Uterus (tissue), 4 donors: Measurements from ENCODE around the gene DCST1. TPM values are rescaled to one million over a fixed set of nuclear protein-coding genes. Genes with fewer than 3 reads are reported as not detected.

Source experiments
- DNase-seq, 2 donors: peaks; one replicate each; pipeline ENCODE4 v3.0.0-alpha.2; 2019 to 2020
- H3K27ac ChIP-seq, 2 donors: fragments of 200-600 bp; sonication (generic); 1 replicate in 1 of 2; 2 replicates in 1 of 2; pipeline ENCODE4 v1.5.1; 2016 to 2018
- H3K27me3 ChIP-seq, 2 donors: fragments of 200-600 bp; sonication (generic); one replicate each; pipeline ENCODE4 v1.5.1; 2018 to 2019; ENCODE audit warnings: control low read depth in 1 of 2
- H3K36me3 ChIP-seq, 2 donors: fragments of 200-600 bp; sonication (generic); one replicate each; pipeline ENCODE4 v1.5.1; 2019; ENCODE audit warnings: control low read depth in 1 of 2
- H3K4me1 ChIP-seq, 2 donors: fragments of 200-600 bp; sonication (generic); one replicate each; pipeline ENCODE4 v1.5.1; 2018 to 2019; ENCODE audit warnings: control low read depth in 1 of 2
- H3K4me3 ChIP-seq, 2 donors: fragments of 200-600 bp; sonication (generic); 1 replicate in 1 of 2; 2 replicates in 1 of 2; pipeline ENCODE4 v1.5.1; 2018 to 2019; ENCODE audit warnings: mild to moderate bottlenecking in 1 of 2
- H3K9me3 ChIP-seq, 2 donors: fragments of 200-600 bp; sonication (generic); one replicate each; pipeline ENCODE4 v1.5.1; 2019; ENCODE audit warnings: control low read depth in 1 of 2
- POLR2A ChIP-seq, 2 donors: fragments of 450-650 bp; IDR thresholded peaks; one replicate each; pipeline ENCODE4 v1.6.1; 2016; ENCODE audit warnings: antibody characterized with exemption in 2 of 2, mild to moderate bottlenecking in 1 of 2, moderate library complexity in 1 of 2
- intact Hi-C: fragments of 100-400 bp; cut with DNase I; formaldehyde crosslinking; loops from one replicate; pipeline ENCODE4 v1.15.1; 2023; ENCODE audit warnings: low total_unique reads
- total RNA-seq, 4 donors: library from RNA; depleted of rRNA in 3 of 4; stranded (reverse); fragments of >200 nt in 3 of 4; gene quantifications; one replicate each; pipeline versions ENCODE4 v1.1.0 to v1.2.4, GENCODE V29; 2014 to 2023
- TF ChIP-seq, protein P1 (sequence below), 4 experiments: fragments of 200-600 bp in 2 of 4; fragments of 450-650 bp in 2 of 4; sonication (generic) in 2 of 4; IDR thresholded peaks; one replicate each; pipeline ENCODE4 v1.5.1; 2016 to 2019; ENCODE audit warnings: antibody characterized with exemption in 4 of 4, mild to moderate bottlenecking in 2 of 4, moderate library complexity in 1 of 4
- donor health status: DM: yes; HTN: yes; CAD: no.

DCST1 gene
- total RNA-seq, 4 donors from 2014 or later: 1.1 to 3.5 TPM; not detected in 2

DNA sequence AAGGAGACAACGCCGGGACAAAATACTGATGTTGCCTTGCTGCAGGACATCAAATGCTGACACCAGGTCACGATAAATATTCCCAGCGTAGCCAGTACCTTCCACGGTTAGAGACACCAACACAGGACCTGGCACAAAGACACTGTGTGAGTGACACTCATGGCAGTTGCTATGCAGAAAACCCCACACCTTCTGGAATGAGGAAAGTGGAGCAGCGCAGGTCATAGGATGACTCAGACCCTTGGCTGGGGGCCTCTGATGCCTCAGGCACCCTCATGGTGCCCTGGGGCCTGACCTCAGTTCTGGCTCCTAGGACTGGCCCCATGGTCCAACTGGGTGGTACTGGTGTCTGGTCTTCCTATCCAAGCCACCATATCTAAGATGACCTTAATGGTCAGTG, 7.0 kb upstream of the DCST1 start:
- Histone ChIP-seq H3K9me3 (no peaks in the 10 kb centered on the region), H3K27ac (no peak overlapping the region), H3K4me3 (no peak overlapping the region), H3K27me3 (no peaks in the 10 kb centered on the region), H3K36me3 (no peaks in the 10 kb centered on the region), H3K4me1 (no peaks in the 10 kb centered on the region)
- TF ChIP-seq POLR2A (IDR thresholded peaks at IDR 0.05): no peak
- TF ChIP-seq, protein P1, sequence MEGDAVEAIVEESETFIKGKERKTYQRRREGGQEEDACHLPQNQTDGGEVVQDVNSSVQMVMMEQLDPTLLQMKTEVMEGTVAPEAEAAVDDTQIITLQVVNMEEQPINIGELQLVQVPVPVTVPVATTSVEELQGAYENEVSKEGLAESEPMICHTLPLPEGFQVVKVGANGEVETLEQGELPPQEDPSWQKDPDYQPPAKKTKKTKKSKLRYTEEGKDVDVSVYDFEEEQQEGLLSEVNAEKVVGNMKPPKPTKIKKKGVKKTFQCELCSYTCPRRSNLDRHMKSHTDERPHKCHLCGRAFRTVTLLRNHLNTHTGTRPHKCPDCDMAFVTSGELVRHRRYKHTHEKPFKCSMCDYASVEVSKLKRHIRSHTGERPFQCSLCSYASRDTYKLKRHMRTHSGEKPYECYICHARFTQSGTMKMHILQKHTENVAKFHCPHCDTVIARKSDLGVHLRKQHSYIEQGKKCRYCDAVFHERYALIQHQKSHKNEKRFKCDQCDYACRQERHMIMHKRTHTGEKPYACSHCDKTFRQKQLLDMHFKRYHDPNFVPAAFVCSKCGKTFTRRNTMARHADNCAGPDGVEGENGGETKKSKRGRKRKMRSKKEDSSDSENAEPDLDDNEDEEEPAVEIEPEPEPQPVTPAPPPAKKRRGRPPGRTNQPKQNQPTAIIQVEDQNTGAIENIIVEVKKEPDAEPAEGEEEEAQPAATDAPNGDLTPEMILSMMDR (IDR thresholded peaks at IDR 0.05): no peak
- intact Hi-C loops: no loop called here
- DNase-seq: no peak

DNA sequence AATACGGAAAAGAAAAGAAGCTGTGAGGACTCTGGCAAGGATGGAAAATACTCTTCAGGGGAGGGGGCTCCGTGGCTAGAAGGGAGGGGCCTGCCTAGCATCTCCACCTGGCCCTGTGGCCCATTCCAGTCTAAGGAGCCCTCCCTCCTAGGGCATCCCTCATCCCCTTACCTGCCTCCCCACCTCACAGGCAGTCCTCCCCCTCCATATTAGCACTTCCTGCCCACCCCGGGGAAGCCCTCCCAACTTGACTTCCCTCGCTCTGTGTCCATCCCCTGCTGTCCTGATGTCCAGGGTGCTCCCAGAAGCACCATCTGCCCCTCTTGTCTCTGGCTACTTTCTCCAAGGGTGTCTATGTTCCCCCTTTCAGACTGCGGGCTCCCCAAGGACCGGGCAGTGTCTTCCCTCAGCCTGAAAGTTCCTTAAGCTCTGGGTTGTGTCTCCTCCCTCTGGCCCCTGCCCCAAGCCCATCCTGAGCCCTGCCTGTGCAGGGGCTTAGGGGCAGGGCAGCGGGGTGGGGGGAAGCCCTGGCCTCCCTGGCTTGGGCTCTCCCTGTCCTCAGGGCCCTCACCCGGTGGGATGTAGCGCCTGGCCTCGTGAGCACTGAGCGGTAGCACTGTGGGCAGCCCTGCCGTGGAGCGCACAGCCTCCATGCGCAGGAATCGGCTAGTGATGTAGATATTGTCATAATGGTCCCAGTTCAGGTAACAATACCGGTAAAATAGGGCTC, 3.9 kb upstream of the DCST1 start:
- intact Hi-C loops: no loop called here

DNA sequence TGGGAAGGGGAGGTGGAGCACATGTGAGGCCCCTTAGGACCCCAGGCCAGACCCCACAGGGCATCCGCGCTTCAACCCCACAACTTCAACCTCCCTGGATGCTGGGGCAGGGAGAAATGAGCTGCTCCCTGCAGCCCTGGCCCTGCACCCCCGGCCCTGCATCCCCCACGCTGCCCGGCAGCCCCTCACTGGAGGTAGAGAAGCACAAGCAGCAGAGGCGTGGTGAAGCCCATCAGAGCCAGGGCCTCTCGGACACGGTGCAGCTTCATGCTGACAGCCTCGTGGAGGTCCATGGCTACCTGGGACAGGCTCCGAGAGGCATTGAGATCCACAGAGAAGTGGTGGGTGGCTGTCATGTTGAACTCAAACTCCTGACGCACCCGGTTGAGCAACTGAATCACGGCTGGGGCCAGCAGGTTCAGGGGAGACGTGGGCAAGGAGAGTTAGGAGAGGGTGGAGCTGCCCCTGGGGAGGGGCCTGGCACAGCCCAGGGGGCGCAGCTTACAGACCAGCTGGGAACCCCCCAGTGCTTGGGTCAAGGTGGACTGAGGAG, 3.3 kb upstream of the DCST1 start:
- no peak for DNase-seq
- intact Hi-C loops: no loop called here
- Histone ChIP-seq H3K9me3 (no peaks in the 10 kb centered on the region), H3K27ac (no peak overlapping the region), H3K4me1 (no peaks in the 10 kb centered on the region), H3K4me3 (no peak overlapping the region), H3K36me3 (no peaks in the 10 kb centered on the region), H3K27me3 (no peaks in the 10 kb centered on the region)
- TF ChIP-seq POLR2A (IDR thresholded peaks at IDR 0.05): no peak
- TF ChIP-seq, protein P1 (IDR thresholded peaks at IDR 0.05): no peak

More for the DNA sequence above, 3.9 kb upstream of the DCST1 start:
- Histone ChIP-seq H3K4me3 (no peak overlapping the region), H3K27ac (no peak overlapping the region), H3K36me3 (no peaks in the 10 kb centered on the region), H3K4me1 (no peaks in the 10 kb centered on the region), H3K9me3 (no peaks in the 10 kb centered on the region), H3K27me3 (no peaks in the 10 kb centered on the region)
- DNase-seq: no peak
- TF ChIP-seq POLR2A (IDR thresholded peaks at IDR 0.05): no peak
- TF ChIP-seq, protein P1 (IDR thresholded peaks at IDR 0.05): no peak

DNA sequence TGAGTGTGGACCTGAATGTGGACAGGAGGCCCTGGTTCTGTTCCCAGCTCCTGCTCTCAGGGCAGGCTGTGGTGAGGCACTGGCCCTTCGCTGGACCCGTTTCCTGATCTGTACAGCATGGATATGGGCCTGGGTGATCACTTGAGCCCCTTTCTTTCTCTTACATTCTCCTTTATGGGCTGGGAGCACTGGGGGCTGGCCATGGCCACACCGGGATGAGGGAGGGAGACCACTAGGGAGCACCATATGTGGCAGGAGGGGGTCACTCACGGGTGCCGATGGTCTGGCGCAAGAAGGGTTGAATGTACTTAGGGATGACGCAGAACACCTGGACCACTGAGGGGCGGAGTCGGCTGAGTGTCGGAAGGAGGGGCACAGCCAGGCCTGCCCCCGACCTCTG, 2.7 kb upstream of the DCST1 start:
- no peak overlapping the region for H3K27ac ChIP-seq
- no peaks in the 10 kb centered on the region for H3K9me3 ChIP-seq
- DNase-seq: no peak
- no peaks in the 10 kb centered on the region for H3K27me3 ChIP-seq
- intact Hi-C loops: no loop called here
- no peak overlapping the region for H3K4me3 ChIP-seq
- H3K4me1 ChIP-seq: no peaks in the 10 kb centered on the region
- TF ChIP-seq, protein P1 (IDR thresholded peaks at IDR 0.05): no peak
- no peak for TF ChIP-seq POLR2A (IDR thresholded peaks at IDR 0.05)
- H3K36me3 ChIP-seq: no peaks in the 10 kb centered on the region

DNA sequence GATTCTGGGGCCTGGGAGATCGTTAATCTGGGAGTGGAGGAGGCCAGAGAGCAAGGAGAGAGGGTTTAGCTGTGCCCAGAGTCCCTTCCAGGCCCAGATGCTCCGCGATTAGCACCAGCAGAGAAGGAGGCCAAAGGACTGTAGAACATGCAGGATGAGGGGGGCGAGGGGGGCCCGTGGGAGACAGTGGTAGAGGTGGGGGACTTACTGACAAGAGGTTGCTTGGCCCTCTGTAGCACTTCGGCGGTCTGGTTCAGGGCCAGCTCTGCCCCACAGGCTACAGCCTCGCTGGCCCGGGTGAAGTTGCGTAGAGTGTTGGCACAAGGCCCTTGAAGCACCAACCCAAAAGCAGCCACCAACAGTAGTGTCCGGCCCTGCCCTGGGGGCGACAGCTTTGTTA, 738 bp upstream of the DCST1 start:
- Histone ChIP-seq H3K27ac (no peak overlapping the region), H3K4me1 (no peaks in the 10 kb centered on the region), H3K36me3 (no peaks in the 10 kb centered on the region), H3K9me3 (no peaks in the 10 kb centered on the region), H3K27me3 (no peaks in the 10 kb centered on the region), H3K4me3 (no peak overlapping the region)
- no peak for DNase-seq
- intact Hi-C loops: no loop called here
- TF ChIP-seq POLR2A (IDR thresholded peaks at IDR 0.05): no peak
- TF ChIP-seq, protein P1 (IDR thresholded peaks at IDR 0.05): no peak
